K562 (cell line): ENCODE results near the gene CCNO. TPM values are rescaled to one million over a fixed set of nuclear protein-coding genes. Genes with fewer than 3 reads are reported as not detected.

Experiments used
- ATAC-seq: fragments of 200-7000 bp; cut with Tn5 transposase; 3 replicates; pipeline ENCODE4 v1.9.1; 2020; ENCODE audit warnings: moderate library complexity
- BruUV-seq: library from RNA; stranded (reverse); fragments of 400-500 nt; replicated peaks from 2 replicates; lab custom pipeline; 2021; lab: Mats Ljungman, UMichigan
- CTCF ChIA-PET: fragments of 300-600 bp; formaldehyde crosslinking; extraction: SDS; loops from one replicate; lab custom pipeline; 2021; ENCODE audit warnings: low intra/inter-chr PET ratio; lab: Yijun Ruan, JAX
- POLR2A ChIA-PET: fragments of 300-600, 350-650 bp; sonication (Branson Sonifier 250); formaldehyde crosslinking; extraction: SDS; loops from one replicate; lab custom pipeline; 2021; ENCODE audit warnings: antibody characterized with exemption, inconsistent platforms; lab: Yijun Ruan, JAX
- DNase-seq, 4 experiments: peaks; one replicate each; pipeline versions ENCODE4 v3.0.0 to v3.0.0-alpha.2; 2011 to 2018; ENCODE audit warnings: low spot score in 3 of 4, mixed read lengths in 3 of 4; ENCODE audit errors: extremely low read depth in 1 of 4
- FAIRE-seq: peaks from 2 replicates; lab custom pipeline; 2011; peaks lifted over from hg19 to GRCh38; lab: Jason Lieb, UNC
- H2AFZ ChIP-seq: 2 replicates; pipeline ENCODE4 v1.6.0; 2011; ENCODE audit warnings: low read depth, low read length, control low read depth, inconsistent platforms
- H3K27ac ChIP-seq: fragments of 200-600 bp; 3 replicates; pipeline ENCODE4 v1.8.0; 2011; ENCODE audit warnings: low read depth, mild to moderate bottlenecking, control low read depth, inconsistent platforms, low read length, moderate library complexity, mixed read lengths; ENCODE audit errors: extremely low read depth
- H3K27me3 ChIP-seq, 2 experiments: fragments of 300-600 bp in 1 of 2; 2 replicates in 1 of 2; 3 replicates in 1 of 2; pipeline versions ENCODE4 v1.6.0 to v1.8.0; 2011; ENCODE audit warnings: inconsistent platforms in 2 of 2, low read length in 2 of 2, mild to moderate bottlenecking in 1 of 2, mixed read lengths in 1 of 2, moderate library complexity in 1 of 2; ENCODE audit not compliant: control insufficient read depth in 2 of 2, insufficient read depth in 2 of 2
- H3K36me3 ChIP-seq: fragments of 300-600 bp; 3 replicates; pipeline ENCODE4 v1.8.0; 2011; ENCODE audit warnings: mild to moderate bottlenecking, low read length, inconsistent platforms; ENCODE audit not compliant: control insufficient read depth, insufficient read depth
- H3K4me1 ChIP-seq, 2 experiments: fragments of 200-600 bp in 1 of 2; replicated peaks in 1 of 2; 2 replicates in 1 of 2; 3 replicates in 1 of 2; pipeline versions ENCODE4 v1.5.1 to v1.8.0; 2011; ENCODE audit warnings: inconsistent platforms in 2 of 2, low read length in 2 of 2, mild to moderate bottlenecking in 1 of 2, mixed read lengths in 1 of 2, moderate library complexity in 1 of 2; ENCODE audit not compliant: control insufficient read depth in 2 of 2, insufficient read depth in 2 of 2
- H3K4me2 ChIP-seq: 2 replicates; pipeline ENCODE4 v1.6.1; 2011; ENCODE audit warnings: low read length, control low read depth, inconsistent platforms, mixed read lengths; ENCODE audit not compliant: insufficient read depth
- H3K4me3 ChIP-seq: fragments of 200-600 bp; sonication (generic), shearing (Covaris generic); 2 replicates; pipeline ENCODE4 v1.5.1; 2016; ENCODE audit warnings: control low read depth, inconsistent platforms
- H3K79me2 ChIP-seq: fragments of 200-600 bp; 3 replicates; pipeline ENCODE4 v1.8.0; 2011; ENCODE audit warnings: low read length, inconsistent platforms; ENCODE audit not compliant: control insufficient read depth, insufficient read depth
- H3K9ac ChIP-seq, 2 experiments: 2 replicates each; pipeline versions ENCODE4 v1.6.0 to v1.6.1; 2011; ENCODE audit warnings: low read depth in 2 of 2, low read length in 2 of 2, control low read depth in 1 of 2, inconsistent platforms in 1 of 2, mild to moderate bottlenecking in 1 of 2, mixed read lengths in 1 of 2; ENCODE audit not compliant: insufficient read depth in 1 of 2
- H3K9me1 ChIP-seq: one replicate; pipeline ENCODE4 v1.6.0; 2011; ENCODE audit warnings: inconsistent platforms, mild to moderate bottlenecking, low read length, moderate library complexity; ENCODE audit not compliant: control insufficient read depth, insufficient read depth
- H3K9me3 ChIP-seq: replicated peaks from 2 replicates; pipeline ENCODE4 v1.5.1; 2011; ENCODE audit warnings: low read depth, low read length, inconsistent platforms; ENCODE audit not compliant: control insufficient read depth, insufficient read depth
- H4K20me1 ChIP-seq: replicated peaks from 2 replicates; pipeline ENCODE4 v1.6.1; 2011; ENCODE audit warnings: low read length, inconsistent platforms, mixed read lengths; ENCODE audit not compliant: control insufficient read depth, insufficient read depth
- CHD4 ChIP-seq: fragments of 200-600 bp; sonication (generic); IDR thresholded peaks from 3 replicates; pipeline ENCODE4 v1.6.1; 2012; ENCODE audit warnings: low read depth, mild to moderate bottlenecking, mixed read lengths, low read length, inconsistent platforms; ENCODE audit not compliant: insufficient read depth, insufficient replicate concordance, poor library complexity, severe bottlenecking
- E2F3 ChIP-seq: fragments of 250-450 bp; sonication (Bioruptor Pico); IDR thresholded peaks from 2 replicates; pipeline ENCODE4 v1.4.0; 2020; ENCODE audit warnings: mild to moderate bottlenecking
- FOXK1 ChIP-seq: sonication (generic); formaldehyde crosslinking; IDR thresholded peaks from 2 replicates; pipeline ENCODE4 v1.8.0; 2022; ENCODE audit warnings: missing genetic modification reagents, mild to moderate bottlenecking, borderline replicate concordance
- KAT8 ChIP-seq: fragments of 450-650 bp; IDR thresholded peaks from 2 replicates; pipeline ENCODE4 v1.6.1; 2016; ENCODE audit warnings: low read depth, mild to moderate bottlenecking
- SPI1 ChIP-seq: IDR thresholded peaks from 2 replicates; pipeline ENCODE4 v1.6.1; 2011; ENCODE audit warnings: low read depth, low read length, control low read depth, borderline replicate concordance
- TARDBP ChIP-seq: fragments of 450-650 bp; IDR thresholded peaks from 2 replicates; pipeline ENCODE4 v1.6.1; 2016
- WGBS: fragments of 100-300 bp; shearing (Covaris generic); methylation state at CpG from one replicate; pipeline ENCODE4 v1.1.6; 2016; ENCODE audit warnings: low coverage, mixed read lengths; ENCODE audit not compliant: insufficient coverage; ENCODE audit errors: missing lambda C conversion rate; 5-methylcytosine and 5-hydroxymethylcytosine counted together
- in situ Hi-C: fragments of 300-500 bp; cut with MboI; formaldehyde crosslinking; loops from 4 replicates; pipeline ENCODE4 v1.15.0; 2018; ENCODE audit warnings: inconsistent platforms, mixed read lengths
- intact Hi-C: fragments of 100-400 bp; cut with micrococcal nuclease; formaldehyde crosslinking; loops from 2 replicates; pipeline ENCODE4 v1.14.2; 2022
- polyA plus RNA-seq, 8 experiments: library from polyadenylated mRNA; depleted of rRNA in 4 of 8; stranded (reverse) in 5 of 8; unstranded in 3 of 8; fragments of >200 nt; fragmentation: Nextera tagmentation in 2 of 8; fragmentation: Illumina TruSeq in 1 of 8; extraction: Ambion mirVana in 2 of 8; extraction: Trizol in 1 of 8; gene quantifications; 2 replicates each; pipeline versions ENCODE4 v1.2.1 to v1.2.3, GENCODE V29; 2011 to 2014; ENCODE audit warnings: inconsistent platforms in 1 of 8, missing spikeins in 1 of 8
- total RNA-seq, 7 experiments: library from RNA; depleted of rRNA in 6 of 7; stranded (reverse); fragments of >200 nt in 6 of 7; fragmentation: Illumina TruSeq in 2 of 7; extraction: Trizol in 2 of 7; gene quantifications; 2 replicates each; pipeline versions ENCODE4 v1.2.1 to v1.2.3, GENCODE V29; 2011 to 2021; ENCODE audit warnings: low replicate concordance in 1 of 7
- TF ChIP-seq, protein P1 (sequence below): sonication (generic); formaldehyde crosslinking; IDR thresholded peaks from 2 replicates; pipeline ENCODE4 v1.8.0; 2022; ENCODE audit warnings: missing genetic modification reagents, mild to moderate bottlenecking, borderline replicate concordance

The CCNO gene
- total and polyA plus RNA-seq, 9 of the 15 experiments (the other 6 are each of a cell fraction or from before 2014, with no cell fraction given): 0.08 to 3.1 (median 0.29) TPM

DNA sequence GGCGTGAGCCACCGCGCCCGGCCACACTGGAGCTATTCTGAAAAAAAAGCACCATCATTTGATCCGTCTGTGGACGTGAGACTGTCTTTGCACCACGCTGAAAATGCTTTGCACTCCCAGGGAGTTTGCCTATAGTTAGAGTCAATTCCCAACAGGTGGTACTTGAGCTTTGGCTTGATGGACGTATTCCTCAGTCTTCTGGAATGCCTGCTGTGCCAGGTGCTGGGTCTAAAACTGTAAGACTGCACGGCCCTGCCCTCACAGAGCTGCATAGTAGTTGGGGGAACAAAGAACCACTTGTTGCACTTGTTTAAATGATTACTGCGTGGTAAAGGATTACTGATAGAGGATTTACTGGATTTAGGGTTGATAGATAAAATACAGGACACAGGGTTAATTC, 3.4 kb upstream of the CCNO start:
- DNase-seq: no peak
- H3K36me3 ChIP-seq: no peaks in the 10 kb centered on the region
- TF ChIP-seq TARDBP: no peak
- TF ChIP-seq KAT8: no peak
- TF ChIP-seq, protein P1, sequence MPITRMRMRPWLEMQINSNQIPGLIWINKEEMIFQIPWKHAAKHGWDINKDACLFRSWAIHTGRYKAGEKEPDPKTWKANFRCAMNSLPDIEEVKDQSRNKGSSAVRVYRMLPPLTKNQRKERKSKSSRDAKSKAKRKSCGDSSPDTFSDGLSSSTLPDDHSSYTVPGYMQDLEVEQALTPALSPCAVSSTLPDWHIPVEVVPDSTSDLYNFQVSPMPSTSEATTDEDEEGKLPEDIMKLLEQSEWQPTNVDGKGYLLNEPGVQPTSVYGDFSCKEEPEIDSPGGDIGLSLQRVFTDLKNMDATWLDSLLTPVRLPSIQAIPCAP: no peak
- no peak for TF ChIP-seq FOXK1 (CRISPR knock-in tag)
- no peak for TF ChIP-seq CHD4
- TF ChIP-seq E2F3 (CRISPR knock-in tag): no peak
- TF ChIP-seq SPI1: no peak
- TF ChIP-seq, all 486 proteins: peak for 0
- CTCF ChIA-PET: no interaction called here
- no peak overlapping the region for H3K9ac ChIP-seq
- no peaks in the 10 kb centered on the region for H4K20me1 ChIP-seq
- H3K9me3 ChIP-seq: no peaks in the 10 kb centered on the region
- H3K27ac ChIP-seq: no peak overlapping the region
- no peaks in the 10 kb centered on the region for H3K79me2 ChIP-seq
- 21% methylated on average over 10 of the region's 10 CpGs for WGBS
- H3K9me1 ChIP-seq: no peaks in the 10 kb centered on the region
- intact Hi-C loops: no loop called here
- no TSS peak for BruUV-seq
- no peak overlapping the region for H3K4me3 ChIP-seq
- H3K4me1 ChIP-seq: peaks cover 10 to 21% of the 10 kb centered on the region in 2 experiments; a peak in 3 of 5 replicates
- no peak overlapping the region for H2AFZ ChIP-seq
- in situ Hi-C loops: no loop called here
- peaks cover 12 to 35% of the 10 kb centered on the region in 2 experiments for H3K27me3 ChIP-seq
- no peak for ATAC-seq
- POLR2A ChIA-PET: no interaction called here
- FAIRE-seq: no peak
- H3K4me2 ChIP-seq: no peak overlapping the region
